HEK293 (cell line): Measurements from ENCODE around the gene IBA57.
A peak's percentile ranks its signal among the peaks of the same experiment; 100 is the strongest.
"Not testable (repeated sequence)": the region's sequence is repeated elsewhere in the genome, so short reads cannot be mapped to it uniquely, and the experiment has no call there.

ENCODE experiments used
- CTCF ChIA-PET: fragments of 350-600 bp; formaldehyde crosslinking; extraction: SDS; loops from one replicate; lab custom pipeline; 2021; ENCODE audit warnings: antibody characterized with exemption; lab: Yijun Ruan, JAX
- POLR2A ChIA-PET: fragments of 300-600 bp; formaldehyde crosslinking; extraction: SDS; loops from one replicate; lab custom pipeline; 2020; ENCODE audit warnings: antibody characterized with exemption, inconsistent platforms; lab: Yijun Ruan, JAX
- H3K27ac ChIP-seq: fragments of 200-500 bp; sonication (Bioruptor generic); 2 replicates; pipeline ENCODE4 v1.5.1; 2014; ENCODE audit warnings: low read depth, low read length, control low read depth, inconsistent platforms; ENCODE audit errors: extremely low read depth
- H3K36me3 ChIP-seq, 2 experiments: fragments of 200-500 bp in 1 of 2; sonication (Bioruptor generic) in 1 of 2; 1 replicate in 1 of 2; 2 replicates in 1 of 2; pipeline ENCODE4 v1.5.1; 2014 to 2017; ENCODE audit warnings: inconsistent platforms in 2 of 2, low read length in 2 of 2; ENCODE audit not compliant: control insufficient read depth in 2 of 2, insufficient read depth in 1 of 2
- H3K4me1 ChIP-seq: fragments of 200-500 bp; sonication (Bioruptor generic); 2 replicates; pipeline ENCODE4 v1.5.1; 2014; ENCODE audit warnings: mild to moderate bottlenecking, low read length, inconsistent platforms; ENCODE audit not compliant: control insufficient read depth, insufficient read depth
- H3K4me3 ChIP-seq: 2 replicates; pipeline ENCODE4 v1.5.1; 2011; ENCODE audit warnings: low read depth, mild to moderate bottlenecking, control low read depth, low read length, moderate library complexity
- H3K9me3 ChIP-seq: fragments of 200-500 bp; sonication (Bioruptor generic); 2 replicates; pipeline ENCODE4 v1.5.1; 2014; ENCODE audit warnings: low read depth, low read length, inconsistent platforms; ENCODE audit not compliant: control insufficient read depth, insufficient read depth
- EGR2 ChIP-seq: fragments of 450-650 bp; formaldehyde crosslinking; IDR thresholded peaks from 2 replicates; pipeline ENCODE4 v1.5.1; 2016; ENCODE audit warnings: low read depth, missing biosample characterization, missing genetic modification characterization
- GLIS1 ChIP-seq: fragments of 450-650 bp; formaldehyde crosslinking; IDR thresholded peaks from 2 replicates; pipeline ENCODE4 v1.5.1; 2016; ENCODE audit warnings: missing biosample characterization, missing genetic modification characterization
- GLIS2 ChIP-seq: fragments of 450-650 bp; formaldehyde crosslinking; IDR thresholded peaks from 2 replicates; pipeline ENCODE4 v1.5.1; 2016; ENCODE audit warnings: missing biosample characterization, missing genetic modification characterization
- KLF1 ChIP-seq: fragments of 450-650 bp; formaldehyde crosslinking; IDR thresholded peaks from 2 replicates; pipeline ENCODE4 v1.5.1; 2016; ENCODE audit warnings: missing biosample characterization, missing genetic modification characterization
- KLF10 ChIP-seq: fragments of 450-650 bp; IDR thresholded peaks from 2 replicates; pipeline ENCODE4 v1.5.1; 2018; ENCODE audit warnings: missing biosample characterization, mild to moderate bottlenecking, missing genetic modification characterization
- KLF16 ChIP-seq: fragments of 450-650 bp; formaldehyde crosslinking; IDR thresholded peaks from 2 replicates; pipeline ENCODE4 v1.5.1; 2017; ENCODE audit warnings: missing biosample characterization, missing genetic modification characterization
- KLF8 ChIP-seq: fragments of 450-650 bp; formaldehyde crosslinking; IDR thresholded peaks from 2 replicates; pipeline ENCODE4 v1.5.1; 2016; ENCODE audit warnings: missing biosample characterization, missing genetic modification characterization
- KLF9 ChIP-seq: fragments of 450-650 bp; formaldehyde crosslinking; IDR thresholded peaks from 2 replicates; pipeline ENCODE4 v1.5.1; 2016; ENCODE audit warnings: missing biosample characterization, missing genetic modification characterization, low read depth
- PRDM6 ChIP-seq: fragments of 450-650 bp; formaldehyde crosslinking; IDR thresholded peaks from 2 replicates; pipeline ENCODE4 v1.5.1; 2017; ENCODE audit warnings: missing biosample characterization, missing genetic modification characterization
- SP3 ChIP-seq: fragments of 450-650 bp; formaldehyde crosslinking; IDR thresholded peaks from 2 replicates; pipeline ENCODE4 v1.5.1; 2016; ENCODE audit warnings: missing biosample characterization, missing genetic modification characterization
- ZFHX2 ChIP-seq: fragments of 450-650 bp; formaldehyde crosslinking; conservative IDR thresholded peaks from 2 replicates; pipeline ENCODE4 v1.5.1; 2016; ENCODE audit warnings: missing biosample characterization, missing genetic modification characterization
- ZIC2 ChIP-seq: fragments of 450-650 bp; formaldehyde crosslinking; IDR thresholded peaks from 2 replicates; pipeline ENCODE4 v1.5.1; 2016; ENCODE audit warnings: missing biosample characterization, missing genetic modification characterization
- ZNF121 ChIP-seq: fragments of 450-650 bp; formaldehyde crosslinking; IDR thresholded peaks from 2 replicates; pipeline ENCODE4 v1.5.1; 2016; ENCODE audit warnings: missing biosample characterization, missing genetic modification characterization
- ZNF239 ChIP-seq: fragments of 450-650 bp; formaldehyde crosslinking; IDR thresholded peaks from 2 replicates; pipeline ENCODE4 v1.5.1; 2016; ENCODE audit warnings: missing biosample characterization, missing genetic modification characterization
- ZNF600 ChIP-seq: fragments of 450-650 bp; formaldehyde crosslinking; IDR thresholded peaks from 2 replicates; pipeline ENCODE4 v1.5.1; 2016; ENCODE audit warnings: missing biosample characterization, missing genetic modification characterization
- ZNF624 ChIP-seq: fragments of 450-650 bp; formaldehyde crosslinking; IDR thresholded peaks from 2 replicates; pipeline ENCODE4 v1.5.1; 2017; ENCODE audit warnings: missing biosample characterization, missing genetic modification characterization
- ZNF704 ChIP-seq: fragments of 450-650 bp; formaldehyde crosslinking; IDR thresholded peaks from 2 replicates; pipeline ENCODE4 v1.5.1; 2016; ENCODE audit warnings: missing biosample characterization, missing genetic modification characterization
- TF ChIP-seq, protein P1 (sequence below): fragments of 450-650 bp; formaldehyde crosslinking; IDR thresholded peaks from 2 replicates; pipeline ENCODE4 v1.5.1; 2016; ENCODE audit warnings: missing biosample characterization, missing genetic modification characterization
- TF ChIP-seq, protein P2 (sequence below): fragments of 450-650 bp; formaldehyde crosslinking; optimal IDR thresholded peaks from 2 replicates; pipeline ENCODE3; 2016; ENCODE audit warnings: missing biosample characterization, mild to moderate bottlenecking, missing genetic modification characterization

IBA57 gene

DNA sequence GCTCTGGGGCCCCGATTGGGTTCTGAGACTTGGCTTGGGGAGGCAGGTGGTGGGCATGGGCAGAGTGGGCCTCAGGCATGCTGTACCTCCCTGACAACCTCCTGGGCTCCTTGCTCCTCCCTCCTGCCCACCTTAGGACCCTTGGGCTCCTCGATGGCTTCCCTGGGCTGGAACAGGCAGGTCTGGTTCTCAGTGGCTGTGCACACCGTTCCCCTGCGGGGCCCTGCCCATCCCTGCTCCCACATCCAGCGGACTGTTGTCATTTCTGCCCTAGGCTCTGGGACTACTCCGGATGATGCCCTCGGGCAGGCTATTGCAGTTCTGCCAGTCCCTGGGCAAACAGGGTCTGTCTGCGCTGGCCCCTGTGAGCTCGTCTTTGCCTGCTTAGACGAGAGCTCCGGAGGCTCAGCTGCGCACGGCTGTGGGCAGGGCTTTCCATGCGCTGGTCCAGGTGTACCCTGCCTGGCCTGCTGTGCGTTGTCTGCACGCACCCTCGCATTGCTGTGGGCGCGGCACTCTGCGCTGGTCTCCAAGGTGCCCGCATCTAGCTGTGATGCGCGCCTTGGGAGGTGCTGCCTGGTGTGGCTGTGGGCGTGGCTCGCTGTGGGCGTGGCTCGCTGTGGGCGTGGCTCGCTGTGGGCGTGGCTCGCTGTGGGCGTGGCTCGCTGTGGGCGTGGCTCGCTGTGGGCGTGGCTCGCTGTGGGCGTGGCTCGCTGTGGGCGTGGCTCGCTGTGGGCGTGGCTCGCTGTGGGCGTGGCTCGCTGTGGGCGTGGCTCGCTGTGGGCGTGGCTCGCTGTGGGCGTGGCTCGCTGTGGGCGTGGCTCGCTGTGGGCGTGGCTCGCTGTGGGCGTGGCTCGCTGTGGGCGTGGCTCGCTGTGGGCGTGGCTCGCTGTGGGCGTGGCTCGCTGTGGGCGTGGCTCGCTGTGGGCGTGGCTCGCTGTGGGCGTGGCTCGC, 8.2 kb downstream of the IBA57 start:
- H3K27ac ChIP-seq, H3K9me3 ChIP-seq, H3K36me3 ChIP-seq, H3K4me3 ChIP-seq, H3K4me1 ChIP-seq: not testable (repeated sequence)
- CTCF ChIA-PET = interaction anchor here (0.6 to 1.2 kb wide), 4 partner anchors 9 to 350 kb away, joined by 3 to 5 read pairs (median 4); partner anchors contain the start of gene GJC2
- peak; percentile 98 for TF ChIP-seq KLF8 (tag by site-specific recombination)
- TF ChIP-seq ZNF121 (tag by site-specific recombination) = peak; percentile 71; the same call in 1 of the 2 replicates
- TF ChIP-seq, protein P1, sequence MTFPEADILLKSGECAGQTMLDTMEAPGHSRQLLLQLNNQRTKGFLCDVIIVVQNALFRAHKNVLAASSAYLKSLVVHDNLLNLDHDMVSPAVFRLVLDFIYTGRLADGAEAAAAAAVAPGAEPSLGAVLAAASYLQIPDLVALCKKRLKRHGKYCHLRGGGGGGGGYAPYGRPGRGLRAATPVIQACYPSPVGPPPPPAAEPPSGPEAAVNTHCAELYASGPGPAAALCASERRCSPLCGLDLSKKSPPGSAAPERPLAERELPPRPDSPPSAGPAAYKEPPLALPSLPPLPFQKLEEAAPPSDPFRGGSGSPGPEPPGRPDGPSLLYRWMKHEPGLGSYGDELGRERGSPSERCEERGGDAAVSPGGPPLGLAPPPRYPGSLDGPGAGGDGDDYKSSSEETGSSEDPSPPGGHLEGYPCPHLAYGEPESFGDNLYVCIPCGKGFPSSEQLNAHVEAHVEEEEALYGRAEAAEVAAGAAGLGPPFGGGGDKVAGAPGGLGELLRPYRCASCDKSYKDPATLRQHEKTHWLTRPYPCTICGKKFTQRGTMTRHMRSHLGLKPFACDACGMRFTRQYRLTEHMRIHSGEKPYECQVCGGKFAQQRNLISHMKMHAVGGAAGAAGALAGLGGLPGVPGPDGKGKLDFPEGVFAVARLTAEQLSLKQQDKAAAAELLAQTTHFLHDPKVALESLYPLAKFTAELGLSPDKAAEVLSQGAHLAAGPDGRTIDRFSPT (tag by site-specific recombination) = peak; percentile 57
- peak; percentile 92 for TF ChIP-seq SP3 (tag by site-specific recombination)
- peak; percentile 65; the same call in 1 of the 2 replicates for TF ChIP-seq KLF16 (tag by site-specific recombination)
- TF ChIP-seq ZIC2 (tag by site-specific recombination) = peak; percentile 59; the same call in 1 of the 2 replicates
- TF ChIP-seq ZNF239 (tag by site-specific recombination) = peak; percentile 81; the same call in 1 of the 2 replicates
- peak; percentile 82 for TF ChIP-seq KLF1
- peak; percentile 99 for TF ChIP-seq KLF9 (tag by site-specific recombination)
- peak; percentile 34; the same call in 1 of the 2 replicates for TF ChIP-seq EGR2
- TF ChIP-seq, protein P2, sequence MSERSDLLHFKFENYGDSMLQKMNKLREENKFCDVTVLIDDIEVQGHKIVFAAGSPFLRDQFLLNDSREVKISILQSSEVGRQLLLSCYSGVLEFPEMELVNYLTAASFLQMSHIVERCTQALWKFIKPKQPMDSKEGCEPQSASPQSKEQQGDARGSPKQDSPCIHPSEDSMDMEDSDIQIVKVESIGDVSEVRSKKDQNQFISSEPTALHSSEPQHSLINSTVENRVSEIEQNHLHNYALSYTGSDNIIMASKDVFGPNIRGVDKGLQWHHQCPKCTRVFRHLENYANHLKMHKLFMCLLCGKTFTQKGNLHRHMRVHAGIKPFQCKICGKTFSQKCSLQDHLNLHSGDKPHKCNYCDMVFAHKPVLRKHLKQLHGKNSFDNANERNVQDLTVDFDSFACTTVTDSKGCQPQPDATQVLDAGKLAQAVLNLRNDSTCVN (tag by site-specific recombination) = peak; percentile 60
- peak; percentile 61 for TF ChIP-seq ZFHX2 (tag by site-specific recombination)
- peak; percentile 95 for TF ChIP-seq ZNF600
- peak; percentile 87 for TF ChIP-seq KLF10
- POLR2A ChIA-PET = interaction anchor here (0.6 to 1.7 kb wide), 5 partner anchors 8 to 233 kb away, joined by 3 to 20 read pairs (median 4); partner anchors contain the start of genes GUK1, IBA57 and TRIM11

- Histone ChIP-seq H3K27ac (no peak overlapping the region), H3K4me3 (no peak overlapping the region), H3K9me3 (no peaks in the 10 kb centered on the region), H3K36me3 (peaks cover 0 to 4% of the 10 kb centered on the region in 2 experiments; a peak in 1 of 3 replicates), H3K4me1 (no peaks in the 10 kb centered on the region)
- ChIA-PET POLR2A (interaction anchor here (0.8 to 1.7 kb wide), 3 partner anchors 9 to 90 kb away, joined by 3 to 20 read pairs (median 7); partner anchors contain the start of genes GUK1 and IBA57), CTCF (interaction anchor here (0.6 to 1.2 kb wide), 4 partner anchors 9 to 351 kb away, joined by 3 to 5 read pairs (median 4); partner anchors contain the start of gene GJC2)
- TF ChIP-seq GLIS1 (peak; percentile 23), ZNF704 (tag by site-specific recombination) (0 out of 2 replicates have a peak, but pooled peaks have one; percentile 6), PRDM6 (tag by site-specific recombination) (no peak), GLIS2 (peak; percentile 14; the same call in 1 of the 2 replicates), KLF8 (tag by site-specific recombination) (peak; percentile 57), ZNF624 (tag by site-specific recombination) (no peak)
- TF ChIP-seq, protein P1 (tag by site-specific recombination) = 0 out of 2 replicates have a peak, but pooled peaks have one; percentile 17
Observed at GRCh38 chr1:228174482-228175315, 9.1 kb downstream of the IBA57 start.
